Prostate gland (tissue), 2 donors: ENCODE data around the gene HS6ST2.

ENCODE experiments used
- CTCF ChIP-seq, 4 experiments: fragments of 200-600 bp in 2 of 4; fragments of 450-650 bp in 2 of 4; sonication (generic) in 2 of 4; IDR thresholded peaks; 1 replicate in 3 of 4; 2 replicates in 1 of 4; pipeline ENCODE4 v1.5.1; 2016 to 2019; ENCODE audit warnings: antibody characterized with exemption in 4 of 4, mild to moderate bottlenecking in 2 of 4, moderate library complexity in 2 of 4
- POLR2A ChIP-seq: fragments of 450-650 bp; IDR thresholded peaks from one replicate; pipeline ENCODE4 v1.6.1; 2016; ENCODE audit warnings: antibody characterized with exemption, mild to moderate bottlenecking
- POLR2AphosphoS5 ChIP-seq: sonication (generic); formaldehyde crosslinking; IDR thresholded peaks from one replicate; pipeline ENCODE4 v1.6.1; 2017; ENCODE audit warnings: antibody characterized with exemption

- no peak for TF ChIP-seq CTCF (IDR thresholded peaks at IDR 0.05)
- no peak for TF ChIP-seq POLR2A
- TF ChIP-seq POLR2AphosphoS5, result no peak
Measured at GRCh38 chrX:132692526-132692925, 265.9 kb downstream of the HS6ST2 start.
